Endodermal cell (in vitro differentiated cells): ENCODE data around the gene KCNA2. TPM values are rescaled to one million over a fixed set of nuclear protein-coding genes. Genes with fewer than 3 reads are reported as not detected.

Source experiments
- DNase-seq: peaks from one replicate; pipeline ENCODE4 v3.0.0-alpha.2; 2017
- H3K27ac ChIP-seq: 2 replicates; pipeline ENCODE4 v1.5.1; 2013; ENCODE audit warnings: mild to moderate bottlenecking, low read depth, low read length, moderate library complexity
- H3K27me3 ChIP-seq: 2 replicates; pipeline ENCODE4 v1.6.1; 2013; ENCODE audit warnings: mild to moderate bottlenecking, low read length, moderate library complexity; ENCODE audit not compliant: insufficient read depth, control insufficient read depth, poor library complexity, severe bottlenecking
- H3K36me3 ChIP-seq: 2 replicates; pipeline ENCODE4 v1.7.0; 2013; ENCODE audit warnings: mild to moderate bottlenecking, low read length, moderate library complexity; ENCODE audit not compliant: control insufficient read depth, insufficient read depth
- H3K4me1 ChIP-seq: one replicate; pipeline ENCODE4 v1.7.0; 2013; ENCODE audit warnings: low read length; ENCODE audit not compliant: control insufficient read depth, insufficient read depth
- H3K4me3 ChIP-seq: 2 replicates; pipeline ENCODE4 v1.5.1; 2013; ENCODE audit warnings: mild to moderate bottlenecking, low read length, moderate library complexity
- H3K9ac ChIP-seq: 2 replicates; pipeline ENCODE4 v1.6.1; 2013; ENCODE audit warnings: mild to moderate bottlenecking, low read length, moderate library complexity; ENCODE audit not compliant: poor library complexity, severe bottlenecking; ENCODE audit errors: extremely low read depth
- H3K9me3 ChIP-seq: 2 replicates; pipeline ENCODE4 v1.6.1; 2013; ENCODE audit warnings: mild to moderate bottlenecking, low read length, moderate library complexity; ENCODE audit not compliant: control insufficient read depth
- H3K27ac Mint-ChIP-seq: 2 replicates; pipeline ENCODE4 v1.8.0; 2020; ENCODE audit warnings: mixed read lengths
- H3K27me3 Mint-ChIP-seq: 2 replicates; pipeline ENCODE4 v1.8.0; 2021; ENCODE audit warnings: mild to moderate bottlenecking, mixed read lengths; ENCODE audit not compliant: insufficient read depth
- H3K36me3 Mint-ChIP-seq: 2 replicates; pipeline ENCODE4 v1.8.0; 2020; ENCODE audit warnings: low read depth, mixed read lengths
- H3K4me1 Mint-ChIP-seq: 2 replicates; pipeline ENCODE4 v1.8.0; 2020; ENCODE audit warnings: mixed read lengths
- H3K4me3 Mint-ChIP-seq: 2 replicates; pipeline ENCODE4 v1.8.0; 2020; ENCODE audit warnings: mild to moderate bottlenecking, moderate library complexity, mixed read lengths
- H3K9me3 Mint-ChIP-seq: 2 replicates; pipeline ENCODE4 v1.8.0; 2020; ENCODE audit warnings: mild to moderate bottlenecking, mixed read lengths
- CTCF ChIP-seq: fragments of 200-600 bp; sonication (generic); conservative IDR thresholded peaks from 2 replicates; pipeline ENCODE4 v1.5.0; 2021; ENCODE audit warnings: antibody characterized with exemption, mild to moderate bottlenecking
- WGBS, 2 experiments: methylation state at CpG; one replicate each; pipeline versions ENCODE4 v1.1.5 to v1.1.7; 2013; ENCODE audit warnings: missing lambda C conversion rate in 2 of 2, mixed read lengths in 1 of 2; ENCODE audit not compliant: insufficient coverage in 1 of 2, insufficient read length in 1 of 2; 5-methylcytosine and 5-hydroxymethylcytosine counted together
- total RNA-seq, 2 donors: library from RNA; stranded (reverse); fragmentation: NEBNext Ultra II Directional in 1 of 2; extraction: Animal tissue kit (Norgen Biotek cat#: 25700) in 1 of 2; gene quantifications; 2 replicates in 1 of 2; 3 replicates in 1 of 2; pipeline ENCODE4 v1.2.1, GENCODE V29; 2021

KCNA2 gene
- total RNA-seq, 2 donors from 2014 or later, result 0.11 to 0.57 TPM

- Mint-ChIP-seq H3K4me3 (no peak overlapping the region), H3K27me3 (peaks cover 72% of the 10 kb centered on the region)
These were observed 14.5 kb upstream of the KCNA2 start for GRCh38 chr1:110620686-110621085.

GRCh38 chr1:110620250-110620615 is 14.1 kb upstream of the KCNA2 start:
- H3K36me3 Mint-ChIP-seq, result no peaks in the 10 kb centered on the region
- H3K9me3 ChIP-seq, result no peaks in the 10 kb centered on the region
- peak; percentile 40 for DNase-seq
- H3K9me3 Mint-ChIP-seq, result no peaks in the 10 kb centered on the region
- H3K36me3 ChIP-seq, result no peaks in the 10 kb centered on the region
- no peaks in the 10 kb centered on the region for H3K4me1 ChIP-seq
- H3K27me3 ChIP-seq, result peaks cover 85% of the 10 kb centered on the region
- H3K4me3 ChIP-seq, result no peak overlapping the region
- H3K4me1 Mint-ChIP-seq, result peaks cover 5% of the 10 kb centered on the region
- WGBS, 2 experiments, result 87 to 94% methylated on average over 6 to 8 of the region's 8 CpGs
- no peak overlapping the region for H3K27ac ChIP-seq
- H3K9ac ChIP-seq, result no peak overlapping the region
- H3K4me3 Mint-ChIP-seq, result no peak overlapping the region
- H3K27ac Mint-ChIP-seq, result no peak overlapping the region
- peaks cover 77% of the 10 kb centered on the region for H3K27me3 Mint-ChIP-seq
- no peak for TF ChIP-seq CTCF

More at GRCh38 chr1:110620686-110621085, 14.5 kb upstream of the KCNA2 start:
- 77 to 80% methylated on average over 3 to 7 of the region's 7 CpGs for WGBS, 2 experiments
- DNase-seq, result peak; percentile 29
- Histone ChIP-seq H3K9ac (no peak overlapping the region), H3K27me3 (peaks cover 82% of the 10 kb centered on the region), H3K4me3 (no peak overlapping the region), H3K36me3 (no peaks in the 10 kb centered on the region), H3K9me3 (no peaks in the 10 kb centered on the region), H3K27ac (no peak overlapping the region), H3K4me1 (no peaks in the 10 kb centered on the region)
- H3K4me1 Mint-ChIP-seq, result peaks cover 5% of the 10 kb centered on the region
- TF ChIP-seq CTCF, result no peak
- no peak overlapping the region for H3K27ac Mint-ChIP-seq
- H3K36me3 Mint-ChIP-seq, result no peaks in the 10 kb centered on the region
- no peaks in the 10 kb centered on the region for H3K9me3 Mint-ChIP-seq

- Histone ChIP-seq H3K4me3 (peak overlapping the region; percentile 67), H3K9ac (no peak overlapping the region), H3K36me3 (no peaks in the 10 kb centered on the region), H3K27me3 (peaks cover 85% of the 10 kb centered on the region), H3K4me1 (no peaks in the 10 kb centered on the region), H3K27ac (no peak overlapping the region), H3K9me3 (no peaks in the 10 kb centered on the region)
- WGBS, 2 experiments, result 13 to 25% methylated on average over 6 to 27 of the region's 27 CpGs
- Mint-ChIP-seq H3K4me1 (peaks cover 5% of the 10 kb centered on the region), H3K9me3 (no peaks in the 10 kb centered on the region), H3K4me3 (peak overlapping the region; percentile 45), H3K27me3 (peaks cover 79% of the 10 kb centered on the region), H3K27ac (no peak overlapping the region), H3K36me3 (no peaks in the 10 kb centered on the region)
- peak; percentile 99 for TF ChIP-seq CTCF
- DNase-seq, result peak; percentile 95
These were observed 13.5 kb upstream of the KCNA2 start for GRCh38 chr1:110619412-110620249.
